Psoas muscle (tissue), 8 donors: ENCODE data around the gene CAP2. TPM values are rescaled to one million over a fixed set of nuclear protein-coding genes. Genes with fewer than 3 reads are reported as not detected.
A peak's percentile ranks its signal among the peaks of the same experiment; 100 is the strongest.

Experiments
- ATAC-seq, 4 donors: fragments of 200-7000 bp; cut with Tn5 transposase; one replicate each; pipeline ENCODE4 v1.9.1; 2020; ENCODE audit warnings: moderate library complexity in 3 of 4, mild to moderate bottlenecking in 2 of 4
- DNase-seq, 2 donors: peaks; one replicate each; pipeline ENCODE4 v3.0.0-alpha.2; 2020
- H3K27ac ChIP-seq: fragments of 200-600 bp; one replicate; pipeline ENCODE4 v1.8.0; 2022
- H3K27me3 ChIP-seq, 3 donors: fragments of 200-600 bp in 1 of 3; one replicate each; pipeline versions ENCODE4 v1.6.1 to v1.8.0; 2013 to 2022; ENCODE audit warnings: low read length in 2 of 3, mild to moderate bottlenecking in 2 of 3, moderate library complexity in 1 of 3; ENCODE audit not compliant: insufficient read depth in 3 of 3
- H3K36me3 ChIP-seq, 2 donors: fragments of 200-600 bp in 1 of 2; one replicate each; pipeline versions ENCODE4 v1.6.1 to v1.8.0; 2013 to 2022; ENCODE audit warnings: low read depth in 1 of 2, mild to moderate bottlenecking in 1 of 2, moderate library complexity in 1 of 2; ENCODE audit not compliant: insufficient read depth in 1 of 2
- H3K4me1 ChIP-seq: fragments of 200-600 bp; one replicate; pipeline ENCODE4 v1.8.0; 2022
- H3K4me3 ChIP-seq: fragments of 200-600 bp; one replicate; pipeline ENCODE4 v1.8.0; 2022; ENCODE audit warnings: mild to moderate bottlenecking
- H3K9me3 ChIP-seq: fragments of 200-600 bp; one replicate; pipeline ENCODE4 v1.8.0; 2022
- CTCF ChIP-seq: fragments of 200-600 bp; IDR thresholded peaks from one replicate; pipeline ENCODE4 v1.8.0; 2022; ENCODE audit warnings: antibody characterized with exemption
- WGBS, 3 donors: extraction: QIAGEN DNeasy Blood & Tissue Kit; methylation state at CpG; one replicate each; pipeline versions ENCODE4 v1.1.6 to v1.1.7; 2013; 5-methylcytosine and 5-hydroxymethylcytosine counted together
- intact Hi-C, 2 donors: fragments of 100-400 bp; cut with DNase I; formaldehyde crosslinking; loops; one replicate each; pipeline versions ENCODE4 v1.11.0 to v1.14.2; 2022
- polyA plus RNA-seq, 3 donors: library from polyadenylated mRNA; stranded (reverse); fragments of 200-250 nt; gene quantifications; one replicate each; pipeline ENCODE4 v1.2.3, GENCODE V29; 2013
- total RNA-seq, 4 donors: library from RNA; stranded (reverse); fragmentation: NEBNext Ultra II Directional in 2 of 4; extraction: Animal tissue kit (Norgen Biotek cat#: 25700) in 2 of 4; gene quantifications; one replicate each; pipeline versions ENCODE4 v1.2.1 to v1.2.4, GENCODE V29; 2021 to 2023
- donor health status: healthy with polysubstance abuse.
- donor health status: DM: no; HTN: no; CAD: no; lungs with moderate emphysema.
- donor health status: Bipolar disorder and iron deficiency.
- donor health status: healthy.
- donor health status: DM: yes; HTN: yes; CAD: no.
- donor health status: DM: no; HTN: no; CAD: no.
- donor health status: DM: no; HTN: no; CAD: no.
- donor health status: DM: yes; HTN: yes; CAD: no.

CAP2 gene
- total and polyA plus RNA-seq, 7 donors, result 176 to 452 (median 344) TPM

GRCh38 chr6:17593246-17593645, 199.9 kb downstream of the CAP2 start:
- no peaks in the 10 kb centered on the region for H3K9me3 ChIP-seq
- no peak overlapping the region for H3K27ac ChIP-seq
- intact Hi-C loops, result no loop called here

GRCh38 chr6:17596085-17596484, 202.7 kb downstream of the CAP2 start:
- no peak for TF ChIP-seq CTCF
- intact Hi-C loops, result no loop called here

More at GRCh38 chr6:17593246-17593645, 199.9 kb downstream of the CAP2 start:
- TF ChIP-seq CTCF, result no peak
- DNase-seq (no peak), ATAC-seq (no peak)
- no peaks in the 10 kb centered on the region for H3K4me1 ChIP-seq
- no peaks in the 10 kb centered on the region for H3K36me3 ChIP-seq
- H3K27me3 ChIP-seq, result no peaks in the 10 kb centered on the region
- H3K4me3 ChIP-seq, result no peak overlapping the region

GRCh38 chr6:17599877-17600526, 206.6 kb downstream of the CAP2 start, which contains the start of gene FAM8A1:
Gene FAM8A1, plus strand, starts transcription at chr6:17600302. Its CDS starts 108 bp downstream, at chr6:17600410.
- ATAC-seq, result peak; percentile 97 to 98 (median 97)
- WGBS, 3 donors, result 4 to 8% (median 5%) methylated on average over 28 to 42 of the region's 42 CpGs
- H3K27ac ChIP-seq, result peak within 1 kb of the TSS; percentile 98
- TF ChIP-seq CTCF, result peak; percentile 64
- H3K9me3 ChIP-seq, result no peaks in the 10 kb centered on the region
- peak within 1 kb of the TSS; percentile 90 for H3K4me3 ChIP-seq
- H3K27me3 ChIP-seq, result no peaks in the 10 kb centered on the region
- intact Hi-C loops, result loop anchor here in 1 of 2 donors (2.0 kb wide), 1 partner anchor 107 kb away; the partner anchor contains the start of gene NUP153
- peaks cover 0 to 22% of the 10 kb centered on the region in 2 donors for H3K36me3 ChIP-seq
- H3K4me1 ChIP-seq, result peaks cover 10% of the 10 kb centered on the region
- DNase-seq, result peak; percentile 96 to 98

More at GRCh38 chr6:17596085-17596484, 202.7 kb downstream of the CAP2 start:
- Histone ChIP-seq H3K4me1 (no peaks in the 10 kb centered on the region), H3K4me3 (no peak overlapping the region), H3K9me3 (no peaks in the 10 kb centered on the region), H3K27me3 (no peaks in the 10 kb centered on the region), H3K36me3 (no peaks in the 10 kb centered on the region), H3K27ac (no peak overlapping the region)
- 92 to 94% (median 93%) methylated on average over 3 of the region's 3 CpGs for whole genome bisulfite sequencing, 3 donors
- ATAC-seq (no peak), DNase-seq (no peak)

- WGBS, 3 donors, result 0 to 1% (median 0%) methylated on average over 62 to 77 of the region's 77 CpGs
- ATAC-seq (peak; percentile 57 to 69 (median 63)), DNase-seq (peak; percentile 62 to 79)
- no peaks in the 10 kb centered on the region for H3K9me3 ChIP-seq
- H3K27ac ChIP-seq, result peak overlapping the region; percentile 98
- peaks cover 0 to 29% of the 10 kb centered on the region in 2 donors for H3K36me3 ChIP-seq
- TF ChIP-seq CTCF, result no peak
- H3K27me3 ChIP-seq, result no peaks in the 10 kb centered on the region
- intact Hi-C loops, result loop anchor here in 1 of 2 donors (2.0 kb wide), 1 partner anchor 106 kb away; the partner anchor contains the start of gene NUP153
- peak overlapping the region; percentile 90 for H3K4me3 ChIP-seq
- peaks cover 10% of the 10 kb centered on the region for H3K4me1 ChIP-seq
Measured at GRCh38 chr6:17600527-17601385, 207.4 kb downstream of the CAP2 start.
